GM21381 (cell line): ENCODE results near the gene CACNA2D3.

Source experiments
- ATAC-seq: cut with Tn5 transposase; IDR thresholded peaks from one replicate; pipeline ENCODE4 v1.9.1; 2021; ENCODE audit warnings: mild to moderate bottlenecking, moderate library complexity; ENCODE audit not compliant: unreplicated experiment

CACNA2D3 gene

DNA sequence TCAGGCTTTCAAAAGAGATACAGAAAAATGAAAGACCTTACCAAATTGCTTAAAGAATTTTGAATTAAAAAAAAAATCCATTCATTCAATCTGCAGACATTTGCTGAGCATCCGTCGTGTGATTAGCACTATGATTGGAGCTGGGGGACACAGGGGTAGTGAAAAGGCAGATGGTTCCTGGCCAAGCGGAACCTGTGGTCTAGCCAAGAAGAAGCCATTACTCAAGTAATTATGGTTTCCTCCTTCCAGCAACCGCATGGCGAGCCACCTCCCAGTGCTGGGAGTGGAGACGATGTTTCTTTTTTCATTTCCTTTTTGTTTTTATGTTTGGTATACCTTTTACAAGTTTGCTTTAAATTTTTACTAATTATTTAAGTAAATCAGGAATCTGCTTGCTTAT, 140.2 kb downstream of the CACNA2D3 start:
- no peak for ATAC-seq

DNA sequence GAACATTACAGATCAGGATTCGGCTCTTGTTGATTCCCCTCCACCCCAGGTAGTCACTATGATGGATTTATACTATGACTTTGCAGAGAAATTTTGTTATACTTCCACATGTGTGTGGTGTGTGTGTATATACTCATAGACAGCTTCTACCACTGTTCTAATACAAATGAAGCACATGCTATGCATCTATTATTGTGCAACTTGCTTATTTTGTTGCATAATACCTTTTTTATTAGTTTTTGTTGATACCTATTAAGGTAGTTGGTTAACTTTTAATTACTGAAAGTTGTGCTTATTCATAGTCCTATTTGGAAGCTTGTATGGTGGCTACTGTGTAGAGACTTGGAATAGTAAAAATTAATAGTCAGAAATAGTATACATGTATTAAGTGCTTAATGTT, 140.6 kb downstream of the CACNA2D3 start:
- ATAC-seq, result no peak

DNA sequence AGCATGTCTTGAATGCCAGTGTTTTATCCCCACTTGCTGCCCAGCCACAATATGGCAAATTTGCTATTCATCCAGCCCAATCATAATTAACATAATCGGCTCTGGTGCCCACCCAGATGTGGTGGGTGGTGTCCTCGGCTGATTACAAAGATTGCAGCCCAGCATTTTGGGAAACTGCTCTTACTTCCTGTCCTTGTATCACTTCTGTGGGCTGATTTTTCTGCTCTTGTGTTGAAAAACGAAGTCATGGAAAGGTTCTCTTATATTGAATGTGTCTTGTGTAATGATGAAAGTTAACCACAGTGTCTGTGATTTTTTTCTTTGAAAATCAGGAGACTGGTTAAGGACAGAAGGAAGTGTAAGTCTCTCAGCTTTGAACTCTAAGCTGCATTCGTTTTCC, 141.7 kb downstream of the CACNA2D3 start:
- ATAC-seq, result no peak

DNA sequence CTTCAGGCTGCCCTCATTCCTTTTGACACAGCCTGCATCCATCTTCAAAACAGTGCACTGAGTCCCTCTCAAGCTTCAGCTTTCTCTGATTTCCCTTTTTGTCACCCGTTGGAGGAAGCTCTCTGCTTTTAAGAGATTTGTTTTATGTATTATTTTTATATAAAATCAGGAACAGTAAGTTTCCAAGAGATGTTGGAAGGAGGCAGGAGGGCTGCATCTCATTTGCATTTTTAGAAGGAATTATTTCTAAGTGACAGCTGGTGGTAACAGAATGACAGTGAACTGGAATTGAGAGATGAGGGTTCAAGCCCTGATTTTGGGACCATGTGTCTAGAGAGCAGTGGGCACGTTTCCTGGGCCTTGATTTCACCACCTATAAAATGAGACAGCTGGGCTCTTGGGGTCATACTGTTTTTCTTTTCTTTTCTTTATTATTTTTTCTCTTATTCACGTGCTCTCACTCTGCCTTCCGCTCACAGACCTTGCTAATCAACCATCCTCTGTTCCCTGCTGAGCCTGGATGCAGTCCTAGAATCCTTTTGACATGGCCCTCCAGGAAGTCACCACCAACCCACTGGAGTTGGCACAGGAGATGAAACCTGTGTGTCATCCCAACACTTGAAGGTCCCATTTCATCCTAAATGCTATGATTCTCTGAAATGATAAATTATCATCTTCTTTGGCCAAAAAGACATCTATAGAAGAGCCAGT, 148.6 kb downstream of the CACNA2D3 start:
- ATAC-seq, result no peak

DNA sequence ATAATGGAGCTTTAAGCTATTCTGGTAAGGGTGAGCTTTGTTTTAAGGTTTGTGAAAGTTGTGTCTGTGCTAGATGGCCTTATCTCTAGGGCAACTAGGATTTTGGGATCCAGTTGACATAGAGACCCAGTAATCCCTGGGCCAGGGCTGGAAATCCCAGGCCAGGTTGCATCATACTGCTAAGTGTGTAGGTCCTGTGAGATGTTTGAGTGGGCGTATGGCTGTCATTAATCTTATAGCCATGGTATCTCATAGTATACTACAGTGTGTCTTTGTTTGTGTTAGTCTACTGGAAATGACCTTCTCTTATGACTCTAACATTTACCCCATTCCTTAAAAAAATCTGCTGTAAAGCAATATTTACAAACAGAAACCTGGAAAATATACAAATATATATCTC, 151.4 kb downstream of the CACNA2D3 start:
- ATAC-seq, result no peak

DNA sequence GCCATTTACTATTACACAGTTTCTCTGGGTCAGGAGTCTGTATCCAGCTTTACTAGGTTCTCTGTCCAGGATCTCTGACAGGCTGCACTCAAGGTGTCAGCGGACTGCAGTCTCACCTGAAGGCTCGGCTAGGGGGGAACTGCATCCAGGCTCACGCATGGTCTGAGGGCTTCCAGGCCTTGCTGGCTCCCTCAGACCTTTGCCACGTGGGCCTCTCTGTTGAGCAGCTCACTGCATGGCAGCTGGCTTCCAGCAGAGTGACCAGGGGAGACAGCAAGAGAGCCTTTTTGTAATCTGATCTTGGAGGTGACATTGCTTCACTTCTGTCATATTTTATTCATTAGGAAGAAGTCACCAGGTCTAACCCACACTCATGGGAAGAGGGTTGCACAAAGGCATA, 152.3 kb downstream of the CACNA2D3 start:
- no peak for ATAC-seq

DNA sequence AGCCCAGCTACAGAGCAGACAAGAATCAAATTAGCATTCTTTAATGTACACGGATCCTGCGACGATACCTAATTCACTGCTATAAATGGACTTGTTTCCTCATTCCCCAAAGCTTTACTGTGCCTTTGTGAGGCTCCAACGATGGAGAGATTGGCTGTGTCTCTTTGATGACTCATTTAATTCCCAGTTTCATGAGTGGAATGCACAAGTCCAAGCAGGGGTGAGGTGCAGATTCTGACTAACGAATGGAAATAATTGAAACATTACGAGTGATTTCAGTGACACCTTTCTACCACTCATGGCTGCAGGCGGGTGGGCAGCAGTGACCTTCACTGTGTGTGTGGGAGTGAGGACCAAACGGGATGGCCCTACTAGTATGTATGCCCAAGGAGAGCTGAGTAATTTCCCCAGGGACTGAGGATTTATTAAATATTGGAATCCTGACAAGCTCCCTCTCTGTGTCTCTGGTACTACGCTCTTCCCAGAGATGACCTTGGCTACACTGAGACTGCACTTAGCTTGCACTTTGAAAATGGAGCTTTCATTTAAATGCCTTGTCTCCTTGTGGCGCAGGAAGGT, 156.7 kb downstream of the CACNA2D3 start:
- ATAC-seq, result no peak

DNA sequence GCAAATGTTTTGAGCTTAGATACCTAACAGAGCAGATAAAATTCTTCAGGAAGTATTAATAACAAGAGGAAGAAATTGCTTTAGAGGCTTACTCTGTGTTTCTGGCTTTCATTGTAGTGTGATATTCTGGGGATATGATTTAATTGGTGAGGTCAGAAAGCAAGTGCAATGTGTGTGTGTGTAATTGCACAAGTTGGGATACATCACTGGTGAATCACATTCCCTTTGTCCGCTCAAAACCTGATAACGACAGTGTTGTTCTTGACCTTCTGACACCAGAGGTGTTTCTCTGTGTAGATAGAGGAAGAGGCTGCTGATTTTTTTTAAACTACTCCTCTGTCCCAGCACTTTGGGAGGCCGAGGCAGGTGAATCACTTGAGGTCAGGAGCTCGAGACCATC, 161.1 kb downstream of the CACNA2D3 start:
- no peak for ATAC-seq

DNA sequence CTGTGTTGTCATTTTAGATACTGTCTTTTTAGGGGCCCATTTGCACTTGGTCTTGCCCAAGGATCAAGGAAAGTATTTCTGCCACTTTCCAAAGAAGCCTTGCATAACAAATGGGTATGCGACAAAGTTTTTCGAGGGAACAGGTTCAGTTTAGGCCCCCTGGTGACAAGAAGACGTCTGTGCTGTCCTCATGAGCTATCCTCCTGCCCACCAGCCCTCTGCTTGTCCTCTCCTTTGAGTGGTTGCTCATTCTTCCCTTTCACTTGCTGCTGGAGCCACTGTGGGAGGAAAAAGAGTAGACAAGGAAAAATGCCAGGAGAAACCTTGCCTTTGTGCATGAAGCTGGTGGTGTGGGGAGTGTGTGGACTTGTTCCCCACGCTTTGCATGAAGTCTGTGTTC, 171.9 kb downstream of the CACNA2D3 start:
- no peak for ATAC-seq

DNA sequence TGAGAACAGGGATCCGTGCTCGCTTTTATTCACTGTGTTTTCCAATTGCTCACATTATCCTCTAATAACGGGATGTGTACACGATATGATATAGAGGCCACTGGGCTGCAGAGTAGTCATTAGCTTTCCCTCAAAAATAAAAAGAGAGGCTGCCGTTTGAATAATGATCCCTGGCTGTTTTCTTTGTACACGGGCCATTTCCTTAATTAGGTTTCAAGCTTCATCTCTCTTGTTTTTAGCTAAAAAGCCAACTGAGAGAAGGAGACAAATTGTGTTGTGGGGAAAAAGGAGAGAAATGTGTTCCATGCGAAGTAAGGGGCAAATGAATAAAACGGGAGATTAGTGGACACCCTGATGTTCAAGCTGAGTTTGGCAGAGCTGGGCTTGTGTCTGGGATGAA, 174.2 kb downstream of the CACNA2D3 start:
- ATAC-seq, result no peak

DNA sequence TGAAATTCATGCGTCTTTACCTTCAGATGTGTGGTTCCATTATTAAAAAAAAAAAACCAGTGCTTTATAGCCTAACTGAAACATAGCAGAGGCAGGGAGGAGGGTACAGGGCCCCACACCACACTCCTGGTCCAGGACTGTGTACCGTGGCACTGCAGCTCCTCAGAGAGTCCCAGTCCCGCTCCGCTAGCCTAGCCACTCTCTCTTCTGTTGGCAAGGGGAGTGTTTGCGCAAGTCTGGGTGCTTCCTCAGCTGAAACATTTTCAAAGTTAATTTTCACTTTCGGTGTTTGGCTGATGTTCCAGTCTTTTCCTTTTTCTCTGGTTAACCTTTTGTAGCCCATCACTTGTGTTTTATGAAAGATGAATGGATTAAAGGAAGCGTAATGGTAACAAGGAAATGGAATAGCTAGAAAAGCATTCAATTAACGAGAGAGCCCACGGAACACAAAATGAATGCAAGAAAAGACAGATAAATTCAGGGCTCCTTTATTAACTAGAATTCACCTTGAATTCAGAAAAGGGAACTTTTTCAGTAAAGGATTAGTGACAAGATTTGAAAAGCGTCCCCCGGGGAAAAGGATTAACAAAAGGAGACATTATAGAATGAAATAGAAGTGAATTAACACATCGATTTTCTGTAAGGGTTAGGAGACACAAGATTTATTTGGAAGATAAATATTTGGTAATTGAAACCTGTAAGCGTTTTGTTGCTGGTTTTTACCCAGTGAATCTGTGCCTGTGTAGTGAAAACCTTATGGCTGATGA, 177.0 kb downstream of the CACNA2D3 start:
- ATAC-seq, result no peak

DNA sequence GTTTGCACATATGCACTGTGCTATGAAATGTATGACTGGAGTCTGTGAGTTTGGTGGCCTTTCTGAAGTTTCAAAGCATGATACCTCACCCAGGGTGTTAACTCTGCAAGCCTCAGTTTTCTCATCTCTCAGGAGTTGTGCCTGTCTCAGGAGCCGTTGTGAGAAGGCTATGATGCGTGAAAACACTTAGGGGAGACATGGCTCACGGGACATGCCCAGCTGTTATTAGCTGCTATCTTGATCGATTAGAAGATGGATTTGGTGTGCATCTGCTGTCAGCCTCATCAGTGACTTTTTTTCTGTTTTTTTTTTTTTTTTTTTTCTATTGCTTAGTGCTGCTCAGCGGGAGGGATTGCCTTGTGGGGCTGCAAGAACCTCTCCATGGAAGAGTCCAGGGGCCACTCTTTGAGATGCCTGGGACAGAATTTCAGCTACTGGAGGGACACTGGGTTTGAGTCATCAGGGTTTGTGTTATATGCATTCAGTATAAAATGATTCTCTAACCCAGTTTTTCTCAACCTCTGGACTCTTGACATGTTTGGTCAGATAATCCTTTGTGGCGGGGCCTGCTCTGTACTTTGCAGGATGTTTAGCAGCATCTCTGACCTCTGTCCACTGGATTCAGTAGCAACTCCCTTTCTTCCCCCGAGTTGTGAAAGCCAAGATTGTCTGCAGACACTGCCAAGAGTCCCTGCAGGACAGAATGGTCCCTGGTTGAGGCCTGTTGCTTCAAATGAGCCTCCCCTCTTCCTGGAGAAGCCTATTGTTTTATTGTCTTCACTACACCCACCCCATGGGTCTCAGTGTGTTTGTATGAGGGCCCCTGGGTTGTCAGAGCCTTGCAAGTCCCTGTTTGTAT, 181.4 kb downstream of the CACNA2D3 start:
- no peak for ATAC-seq

DNA sequence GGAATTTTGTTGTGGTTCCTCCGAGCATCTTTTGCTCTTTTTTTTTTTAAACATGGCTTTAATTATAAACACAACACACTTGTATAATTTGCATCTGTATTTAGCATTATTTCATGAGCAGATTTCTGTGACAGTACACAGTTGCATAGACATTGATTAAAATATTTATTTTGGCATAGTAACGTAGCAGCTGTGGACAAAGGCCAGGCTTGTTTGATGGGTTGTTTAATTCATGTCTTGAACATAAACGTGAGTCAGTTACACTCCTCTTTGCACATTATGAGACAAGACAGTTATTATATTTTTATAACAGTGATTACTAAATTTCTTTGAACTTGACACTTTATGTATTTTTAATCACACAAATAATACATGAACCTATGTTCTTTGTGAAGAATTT, 182.5 kb downstream of the CACNA2D3 start:
- ATAC-seq, result no peak

DNA sequence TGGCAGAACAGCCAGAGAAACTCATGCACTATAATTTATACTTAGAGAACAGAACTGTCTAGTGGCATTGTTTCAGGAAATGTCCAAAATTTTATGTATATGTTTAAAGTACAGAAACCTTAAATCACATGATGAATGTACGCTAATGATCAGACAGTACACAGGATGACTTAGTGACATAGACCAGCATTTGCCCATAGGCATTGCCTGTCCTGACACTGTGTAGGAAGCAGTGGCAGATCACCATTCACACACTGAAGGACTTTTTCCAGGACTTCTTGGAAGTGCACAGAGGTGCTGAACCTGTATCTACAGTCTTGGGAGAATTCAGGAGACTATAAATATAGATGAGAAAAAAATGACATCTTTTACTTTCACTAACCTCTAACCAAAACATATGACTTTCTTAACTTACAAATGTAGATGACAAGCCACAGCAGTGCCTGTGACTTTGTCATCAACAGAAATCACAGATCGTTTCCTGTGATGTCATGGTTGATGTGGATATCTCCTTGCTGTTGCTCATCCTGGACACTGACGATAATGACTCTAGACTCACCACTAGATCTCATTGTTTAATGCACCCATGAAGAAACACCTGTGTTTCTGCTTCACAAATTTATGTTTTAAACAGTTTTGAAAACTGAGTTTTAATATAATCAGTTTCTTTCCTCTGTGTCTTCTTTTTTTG, 183.2 kb downstream of the CACNA2D3 start:
- no peak for ATAC-seq

DNA sequence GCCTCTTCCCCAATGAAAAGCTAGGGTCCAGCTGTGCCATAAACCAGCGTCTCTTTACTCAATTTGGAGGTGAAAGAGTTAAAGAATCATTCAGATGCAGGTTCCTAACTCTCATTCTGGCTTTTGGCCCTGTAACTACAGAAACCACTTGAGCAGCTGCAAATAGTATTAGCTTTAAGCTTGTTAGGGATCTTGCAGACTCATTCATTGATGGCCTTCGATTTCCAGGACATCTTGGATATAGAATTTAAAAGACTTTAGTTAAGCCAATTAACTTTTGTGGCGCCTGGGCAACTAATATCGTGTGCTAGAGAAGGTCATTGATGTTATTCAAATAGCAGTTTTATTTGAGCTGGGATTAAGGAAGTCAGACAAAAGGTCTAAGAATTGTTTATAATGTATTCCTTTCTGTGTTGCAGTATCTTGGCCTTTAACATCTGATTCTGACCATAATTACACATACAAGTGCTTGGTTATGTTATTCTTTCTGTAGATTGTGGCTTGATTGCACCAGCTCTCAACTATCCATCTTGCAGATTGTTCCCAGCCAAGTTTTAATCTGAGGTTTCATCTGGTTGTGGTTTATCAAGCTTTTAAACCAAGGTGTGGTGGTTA, 185.3 kb downstream of the CACNA2D3 start:
- ATAC-seq, result no peak

DNA sequence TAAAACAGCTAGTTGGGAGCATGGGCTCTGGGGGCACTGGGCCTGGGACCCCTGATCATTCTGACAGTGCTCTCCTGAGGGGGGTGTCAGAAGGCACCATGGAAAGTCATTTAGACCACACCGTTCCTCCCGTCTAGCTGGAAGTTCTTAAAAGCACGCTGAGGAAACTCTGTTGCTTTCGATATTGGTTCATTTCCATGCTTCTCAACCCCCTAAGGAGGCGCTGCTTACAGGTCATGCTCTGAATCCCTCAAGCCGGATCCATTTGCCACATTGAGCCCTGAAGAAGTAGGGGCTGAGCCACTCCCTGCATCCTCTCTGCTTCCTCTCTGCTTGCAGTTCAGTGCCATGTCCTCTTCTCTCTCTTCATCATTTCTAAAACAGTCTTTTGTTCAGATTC, 187.2 kb downstream of the CACNA2D3 start:
- ATAC-seq, result no peak

DNA sequence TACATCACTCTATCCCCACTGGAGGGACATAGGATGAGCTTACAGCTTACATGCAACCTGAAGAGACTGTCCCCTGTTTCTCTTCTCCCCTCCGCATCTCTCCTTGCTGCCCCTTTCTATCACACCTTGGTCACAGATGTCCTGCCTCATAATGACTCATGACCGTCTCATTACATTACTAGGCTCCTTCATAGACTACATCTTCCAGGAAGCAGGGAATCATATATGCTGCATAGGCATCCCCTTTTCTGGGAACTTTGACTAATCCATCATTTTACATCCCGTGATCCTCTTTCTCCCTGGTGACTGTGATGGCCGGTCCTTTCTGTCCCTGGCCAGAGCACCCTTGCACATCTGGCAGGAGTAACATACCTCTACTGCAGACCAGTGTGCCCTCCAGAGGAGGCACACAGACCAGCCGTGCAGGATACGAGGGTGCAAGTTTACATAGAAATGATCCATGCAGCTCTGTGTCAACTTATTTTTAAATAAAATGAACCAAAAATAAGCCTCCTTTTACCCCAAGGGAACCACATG, 188.9 kb downstream of the CACNA2D3 start:
- ATAC-seq, result no peak

DNA sequence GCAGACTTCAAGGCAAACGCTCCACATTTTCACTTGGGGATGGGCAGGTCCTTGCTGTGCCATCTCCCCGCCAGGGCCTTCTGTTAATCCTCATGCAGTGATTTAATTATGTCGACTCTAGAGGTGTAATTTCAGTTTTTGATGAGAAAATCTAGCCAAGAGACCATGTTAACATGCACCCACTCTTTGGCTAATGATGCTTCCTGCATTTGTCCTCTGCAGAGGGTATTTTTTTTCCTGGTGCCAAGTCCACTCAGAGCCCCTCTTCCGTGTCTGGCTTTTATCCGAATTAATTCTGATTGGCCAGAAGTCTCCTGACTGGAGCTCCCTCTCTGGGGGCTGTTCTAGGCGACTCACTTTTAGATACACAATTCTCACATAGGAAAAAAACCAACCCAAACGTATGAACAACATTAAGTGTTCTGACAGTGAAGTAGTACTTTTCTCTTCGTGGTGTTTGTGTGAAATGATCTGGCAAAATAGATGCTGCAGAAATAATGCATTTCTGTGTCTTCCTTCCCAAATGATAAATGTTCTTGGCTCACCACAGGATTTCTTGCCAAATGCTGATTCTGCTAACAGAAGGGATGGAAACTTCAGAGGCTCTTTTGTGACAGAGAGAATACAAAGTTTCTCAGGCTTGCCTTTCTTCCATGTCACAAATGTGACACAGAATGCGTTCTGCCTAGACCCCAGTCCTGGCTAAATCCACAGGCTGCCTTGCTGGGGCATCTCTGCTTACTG, 190.0 kb downstream of the CACNA2D3 start:
- no peak for ATAC-seq

DNA sequence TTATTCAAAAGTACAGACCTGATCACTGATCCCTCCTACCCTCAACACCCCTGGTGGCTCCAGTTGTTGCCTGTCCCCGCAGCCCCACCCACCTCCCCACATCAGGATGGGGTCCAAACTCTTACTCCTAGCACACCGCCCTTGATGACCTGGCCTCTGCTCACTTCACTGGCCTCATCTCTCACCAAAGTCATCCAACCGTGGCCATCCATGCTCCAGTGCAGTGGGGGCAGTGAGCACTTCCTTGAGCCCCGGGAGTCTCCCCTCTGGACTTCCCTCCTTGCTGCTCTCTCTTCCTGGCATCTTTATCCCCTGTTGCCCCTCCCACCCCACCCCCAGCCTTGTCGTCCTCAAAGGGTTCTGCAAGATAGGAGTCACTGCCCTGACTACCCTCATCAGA, 191.1 kb downstream of the CACNA2D3 start:
- no peak for ATAC-seq
